ENCODE data around the gene HIPK1.

DNA sequence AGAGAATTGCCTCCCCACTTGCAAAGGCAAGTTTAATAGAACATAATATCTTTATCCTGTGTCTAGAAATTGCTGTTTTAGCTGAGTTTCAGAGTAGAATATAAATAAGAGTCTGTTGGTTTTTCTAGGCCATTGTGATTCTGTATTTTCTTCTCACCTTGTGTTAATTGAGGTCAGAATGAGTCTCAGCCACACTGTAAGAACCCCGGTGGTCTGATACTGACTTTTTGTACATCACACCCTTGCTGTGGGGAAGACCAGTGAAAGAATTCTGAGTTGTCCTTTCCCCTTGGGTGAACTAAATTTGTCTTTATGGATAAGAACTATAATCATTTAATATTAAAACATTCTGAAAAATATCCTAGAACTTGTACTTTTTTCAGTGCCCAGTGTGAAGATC lies 6.8 kb downstream of the HIPK1 start:
- TF ChIP-seq, protein P1, sequence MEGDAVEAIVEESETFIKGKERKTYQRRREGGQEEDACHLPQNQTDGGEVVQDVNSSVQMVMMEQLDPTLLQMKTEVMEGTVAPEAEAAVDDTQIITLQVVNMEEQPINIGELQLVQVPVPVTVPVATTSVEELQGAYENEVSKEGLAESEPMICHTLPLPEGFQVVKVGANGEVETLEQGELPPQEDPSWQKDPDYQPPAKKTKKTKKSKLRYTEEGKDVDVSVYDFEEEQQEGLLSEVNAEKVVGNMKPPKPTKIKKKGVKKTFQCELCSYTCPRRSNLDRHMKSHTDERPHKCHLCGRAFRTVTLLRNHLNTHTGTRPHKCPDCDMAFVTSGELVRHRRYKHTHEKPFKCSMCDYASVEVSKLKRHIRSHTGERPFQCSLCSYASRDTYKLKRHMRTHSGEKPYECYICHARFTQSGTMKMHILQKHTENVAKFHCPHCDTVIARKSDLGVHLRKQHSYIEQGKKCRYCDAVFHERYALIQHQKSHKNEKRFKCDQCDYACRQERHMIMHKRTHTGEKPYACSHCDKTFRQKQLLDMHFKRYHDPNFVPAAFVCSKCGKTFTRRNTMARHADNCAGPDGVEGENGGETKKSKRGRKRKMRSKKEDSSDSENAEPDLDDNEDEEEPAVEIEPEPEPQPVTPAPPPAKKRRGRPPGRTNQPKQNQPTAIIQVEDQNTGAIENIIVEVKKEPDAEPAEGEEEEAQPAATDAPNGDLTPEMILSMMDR (IDR thresholded peaks at IDR 0.05; ENCODE audit: poor library complexity) = no peak
- TF ChIP-seq EZH2phosphoT487 (IDR thresholded peaks at IDR 0.05; ENCODE audit: low read depth, severe bottlenecking, unreplicated experiment) = no peak
- TF ChIP-seq EZH2 (IDR thresholded peaks at IDR 0.05; ENCODE audit: borderline replicate concordance) = no peak

Measured in hepatocyte (in vitro differentiated cells).